CD4-positive, CD25-positive, alpha-beta regulatory T cell (primary cell): ENCODE measurements around the gene COMP. TPM values are rescaled to one million over a fixed set of nuclear protein-coding genes. Genes with fewer than 3 reads are reported as not detected.

Experiments used
- ATAC-seq, 2 donors: fragments of 150-1000 bp; cut with Tn5 transposase; one replicate each; pipeline ENCODE4 v1.10.0; 2021; ENCODE audit warnings: low read depth in 2 of 2, moderate number of reproducible peaks in 2 of 2, moderate library complexity in 1 of 2
- DNase-seq, 3 donors: peaks; one replicate each; pipeline versions ENCODE4 v3.0.0 to v3.0.0-alpha.2; 2012 to 2022; ENCODE audit warnings: mixed read lengths in 1 of 3
- H3K27ac ChIP-seq: one replicate; pipeline ENCODE4 v1.7.0; 2013; ENCODE audit warnings: mild to moderate bottlenecking, low read length; ENCODE audit not compliant: insufficient read depth, poor library complexity, severe bottlenecking
- H3K27me3 ChIP-seq: one replicate; pipeline ENCODE4 v1.7.0; 2013; ENCODE audit warnings: low read length; ENCODE audit not compliant: control insufficient read depth, insufficient read depth
- H3K36me3 ChIP-seq: one replicate; pipeline ENCODE4 v1.7.0; 2013; ENCODE audit warnings: mild to moderate bottlenecking, low read length, moderate library complexity; ENCODE audit not compliant: control insufficient read depth, insufficient read depth
- H3K4me1 ChIP-seq: 2 replicates; pipeline ENCODE4 v1.7.0; 2013; ENCODE audit warnings: mild to moderate bottlenecking, low read length; ENCODE audit not compliant: insufficient read depth, control insufficient read depth, poor library complexity, severe bottlenecking
- H3K4me3 ChIP-seq: one replicate; pipeline ENCODE4 v1.7.0; 2013; ENCODE audit warnings: low read depth, mild to moderate bottlenecking, low read length, moderate library complexity
- H3K9me3 ChIP-seq, 2 experiments: 1 replicate in 1 of 2; 2 replicates in 1 of 2; pipeline ENCODE4 v1.7.0; 2013; ENCODE audit warnings: low read length in 2 of 2, mild to moderate bottlenecking in 1 of 2, moderate library complexity in 1 of 2; ENCODE audit not compliant: control insufficient read depth in 2 of 2
- H3K27ac Mint-ChIP-seq, 3 donors: one replicate each; pipeline ENCODE4 v1.8.0; 2020 to 2022; ENCODE audit warnings: mild to moderate bottlenecking in 3 of 3, mixed read lengths in 3 of 3, moderate library complexity in 2 of 3
- H3K27me3 Mint-ChIP-seq: one replicate; pipeline ENCODE4 v1.8.0; 2022; ENCODE audit warnings: mild to moderate bottlenecking, mixed read lengths
- H3K36me3 Mint-ChIP-seq: one replicate; pipeline ENCODE4 v1.8.0; 2020; ENCODE audit warnings: mixed read lengths
- H3K4me1 Mint-ChIP-seq, 4 donors: one replicate each; pipeline ENCODE4 v1.8.0; 2020 to 2022; ENCODE audit warnings: mixed read lengths in 4 of 4, mild to moderate bottlenecking in 1 of 4
- H3K4me3 Mint-ChIP-seq, 4 donors: one replicate each; pipeline ENCODE4 v1.8.0; 2020 to 2022; ENCODE audit warnings: mild to moderate bottlenecking in 4 of 4, mixed read lengths in 4 of 4, moderate library complexity in 3 of 4
- H3K9me3 Mint-ChIP-seq, 7 donors: one replicate each; pipeline ENCODE4 v1.8.0; 2020 to 2022; ENCODE audit warnings: mixed read lengths in 7 of 7, mild to moderate bottlenecking in 3 of 7, moderate library complexity in 2 of 7
- polyA plus RNA-seq, 4 donors: library from polyadenylated mRNA; unstranded; fragments of 300-500 nt; fragmentation: Illumina TruSeq; gene quantifications; one replicate each; pipeline ENCODE4 v1.2.3, GENCODE V29; 2021
- total RNA-seq: library from RNA; stranded (reverse); gene quantifications from one replicate; pipeline ENCODE4 v1.2.3, GENCODE V29; 2022

Gene COMP
- total and polyA plus RNA-seq, 5 donors from 2014 or later, result not detected

- Histone ChIP-seq H3K4me3 (no peak overlapping the region), H3K9me3 (no peaks in the 10 kb centered on the region), H3K36me3 (no peaks in the 10 kb centered on the region), H3K4me1 (peaks cover 10% of the 10 kb centered on the region), H3K27ac (no peak overlapping the region), H3K27me3 (no peaks in the 10 kb centered on the region)
- Mint-ChIP-seq H3K27me3 (peaks cover 7% of the 10 kb centered on the region), H3K4me3 (no peak overlapping the region), H3K27ac (no peak overlapping the region), H3K4me1 (peaks cover 0 to 13% (median 5%) of the 10 kb centered on the region in 4 donors), H3K9me3 (peaks cover 0 to 1% (median 0%) of the 10 kb centered on the region in 7 donors), H3K36me3 (no peaks in the 10 kb centered on the region)
- no peak for ATAC-seq
- no peak for DNase-seq
Observed at GRCh38 chr19:18781047-18781600, 10.0 kb downstream of the COMP start.

DNA sequence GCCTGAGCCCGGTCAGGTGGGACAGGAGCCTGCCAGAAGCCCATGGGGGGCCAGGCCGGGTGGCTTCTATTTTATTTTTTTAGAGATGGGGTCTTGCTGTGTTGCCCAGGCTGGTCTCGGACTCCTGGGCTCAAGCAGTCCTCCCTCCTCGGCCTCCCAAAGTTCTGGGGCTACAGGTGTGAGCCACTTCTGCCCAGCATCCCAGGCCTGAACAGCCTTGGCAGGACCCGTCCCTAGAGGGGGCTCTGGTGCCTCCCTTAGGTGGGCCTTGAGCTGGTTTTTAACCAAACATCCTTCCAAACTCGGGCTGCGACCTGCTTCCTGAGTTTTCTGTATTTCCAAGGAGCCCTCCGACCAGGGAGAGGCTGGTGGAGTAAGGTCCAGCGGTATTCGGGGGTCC is 10.5 kb downstream of the COMP start:
- Mint-ChIP-seq H3K4me3 (no peak overlapping the region), H3K9me3 (peaks cover 0 to 1% (median 0%) of the 10 kb centered on the region in 7 donors), H3K27ac (no peak overlapping the region), H3K27me3 (peaks cover 2% of the 10 kb centered on the region), H3K36me3 (no peaks in the 10 kb centered on the region), H3K4me1 (peaks cover 0 to 9% (median 3%) of the 10 kb centered on the region in 4 donors)
- Histone ChIP-seq H3K27me3 (no peaks in the 10 kb centered on the region), H3K4me1 (peaks cover 7% of the 10 kb centered on the region), H3K27ac (no peak overlapping the region), H3K4me3 (no peak overlapping the region), H3K36me3 (no peaks in the 10 kb centered on the region), H3K9me3 (no peaks in the 10 kb centered on the region)
- DNase-seq (no peak), ATAC-seq (no peak)

GRCh38 chr19:18780081-18780480 is 11.0 kb downstream of the COMP start:
- no peaks in the 10 kb centered on the region for H3K9me3 ChIP-seq
- H3K27me3 ChIP-seq, result no peaks in the 10 kb centered on the region
- no peaks in the 10 kb centered on the region for H3K36me3 ChIP-seq
- peaks cover 1% of the 10 kb centered on the region for H3K4me1 ChIP-seq
- no peak overlapping the region for H3K4me3 ChIP-seq
- Mint-ChIP-seq H3K27ac (no peak overlapping the region), H3K9me3 (no peaks in the 10 kb centered on the region), H3K4me1 (peaks cover 0 to 5% (median 0%) of the 10 kb centered on the region in 4 donors), H3K36me3 (no peaks in the 10 kb centered on the region), H3K27me3 (no peaks in the 10 kb centered on the region), H3K4me3 (no peak overlapping the region)
- ATAC-seq (no peak), DNase-seq (no peak)
- no peak overlapping the region for H3K27ac ChIP-seq

DNA sequence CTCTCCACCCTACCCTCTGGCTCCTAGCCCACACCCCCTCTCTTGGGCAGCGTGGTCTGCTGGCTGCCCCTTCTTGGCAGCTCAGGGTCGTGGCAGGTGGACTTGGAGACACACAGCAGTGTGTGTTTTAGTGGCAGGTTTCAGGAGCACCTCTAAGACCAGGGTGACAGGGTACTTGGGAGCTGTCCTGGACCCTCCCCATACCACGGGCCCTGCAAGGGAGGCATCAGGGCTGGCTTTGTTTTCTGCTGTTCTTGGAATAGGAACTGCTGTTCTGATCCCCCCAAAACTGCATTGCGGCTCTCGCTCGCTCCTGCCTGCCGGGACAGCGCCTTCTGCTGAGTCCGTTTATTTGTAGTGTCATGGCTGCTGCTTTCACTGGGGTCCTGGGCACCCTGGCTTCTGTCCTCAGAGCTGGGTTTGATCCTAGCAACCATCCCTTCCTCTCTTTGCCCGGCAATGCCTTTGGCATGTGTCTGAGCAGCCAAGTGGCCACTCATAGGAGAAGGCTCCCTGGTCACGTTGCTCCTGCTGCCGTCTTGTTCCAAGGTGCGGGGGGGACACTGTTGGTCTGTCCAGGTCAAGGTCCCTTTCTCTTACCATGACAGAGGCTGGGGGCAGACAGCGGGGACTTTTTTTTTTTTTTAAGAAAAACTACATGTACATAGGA is 12.1 kb downstream of the COMP start:
- H3K27ac ChIP-seq, result no peak overlapping the region
- Mint-ChIP-seq H3K36me3 (no peaks in the 10 kb centered on the region), H3K4me3 (no peak overlapping the region), H3K27ac (no peak overlapping the region), H3K4me1 (peaks cover 0 to 1% (median 0%) of the 10 kb centered on the region in 4 donors), H3K9me3 (no peaks in the 10 kb centered on the region), H3K27me3 (no peaks in the 10 kb centered on the region)
- no peaks in the 10 kb centered on the region for H3K27me3 ChIP-seq
- DNase-seq, result no peak
- no peak overlapping the region for H3K4me3 ChIP-seq
- H3K36me3 ChIP-seq, result no peaks in the 10 kb centered on the region
- ATAC-seq, result no peak
- H3K4me1 ChIP-seq, result no peaks in the 10 kb centered on the region
- no peaks in the 10 kb centered on the region for H3K9me3 ChIP-seq

- ATAC-seq, result no peak
Observed at GRCh38 chr19:18778076-18778389, 13.1 kb downstream of the COMP start.

DNA sequence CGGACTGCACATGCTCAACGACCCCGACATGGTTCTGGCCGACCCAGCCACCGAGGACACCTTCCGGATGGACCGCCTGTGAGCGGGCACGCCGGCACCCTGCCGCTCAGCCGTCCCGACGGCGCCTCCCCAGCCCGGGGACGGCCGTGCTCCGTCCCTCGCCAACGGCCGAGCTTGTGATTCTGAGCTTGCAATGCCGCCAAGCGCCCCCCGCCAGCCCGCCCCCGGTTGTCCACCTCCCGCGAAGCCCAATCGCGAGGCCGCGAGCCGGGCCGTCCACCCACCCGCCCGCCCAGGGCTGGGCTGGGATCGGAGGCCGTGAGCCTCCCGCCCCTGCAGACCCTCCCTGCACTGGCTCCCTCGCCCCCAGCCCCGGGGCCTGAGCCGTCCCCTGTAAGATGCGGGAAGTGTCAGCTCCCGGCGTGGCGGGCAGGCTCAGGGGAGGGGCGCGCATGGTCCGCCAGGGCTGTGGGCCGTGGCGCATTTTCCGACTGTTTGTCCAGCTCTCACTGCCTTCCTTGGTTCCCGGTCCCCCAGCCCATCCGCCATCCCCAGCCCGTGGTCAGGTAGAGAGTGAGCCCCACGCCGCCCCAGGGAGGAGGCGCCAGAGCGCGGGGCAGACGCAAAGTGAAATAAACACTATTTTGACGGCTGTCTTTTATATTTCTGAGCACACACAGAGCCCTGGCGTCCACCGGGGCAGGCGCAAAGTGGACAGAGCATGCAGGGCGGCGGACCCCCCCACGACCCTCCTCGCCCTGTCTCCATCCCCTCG is 13.6 kb downstream of the COMP start:
- Mint-ChIP-seq H3K4me1 (peaks cover 0 to 1% (median 0%) of the 10 kb centered on the region in 4 donors), H3K36me3 (no peaks in the 10 kb centered on the region), H3K27me3 (no peaks in the 10 kb centered on the region), H3K4me3 (no peak overlapping the region), H3K27ac (no peak overlapping the region), H3K9me3 (no peaks in the 10 kb centered on the region)
- Histone ChIP-seq H3K9me3 (no peaks in the 10 kb centered on the region), H3K4me3 (no peak overlapping the region), H3K27ac (no peak overlapping the region), H3K4me1 (no peaks in the 10 kb centered on the region), H3K27me3 (no peaks in the 10 kb centered on the region), H3K36me3 (no peaks in the 10 kb centered on the region)
- DNase-seq, result no peak
- ATAC-seq, result no peak

More at GRCh38 chr19:18778076-18778389, 13.1 kb downstream of the COMP start:
- no peak overlapping the region for H3K27ac Mint-ChIP-seq
- H3K4me1 ChIP-seq, result no peaks in the 10 kb centered on the region
- peaks cover 0 to 1% (median 0%) of the 10 kb centered on the region in 4 donors for H3K4me1 Mint-ChIP-seq
- H3K9me3 Mint-ChIP-seq, result no peaks in the 10 kb centered on the region
- H3K4me3 ChIP-seq, result no peak overlapping the region
- H3K27me3 Mint-ChIP-seq, result no peaks in the 10 kb centered on the region
- no peak overlapping the region for H3K4me3 Mint-ChIP-seq
- H3K36me3 Mint-ChIP-seq, result no peaks in the 10 kb centered on the region
- H3K9me3 ChIP-seq, result no peaks in the 10 kb centered on the region
- H3K36me3 ChIP-seq, result no peaks in the 10 kb centered on the region
- H3K27ac ChIP-seq, result no peak overlapping the region
- no peak for DNase-seq
- H3K27me3 ChIP-seq, result no peaks in the 10 kb centered on the region

- no peak for ATAC-seq
Observed at GRCh38 chr19:18776736-18777135, 14.4 kb downstream of the COMP start.

More at GRCh38 chr19:18776736-18777135, 14.4 kb downstream of the COMP start:
- no peak overlapping the region for H3K27ac ChIP-seq
- H3K9me3 ChIP-seq, result no peaks in the 10 kb centered on the region
- no peaks in the 10 kb centered on the region for H3K27me3 ChIP-seq
- H3K9me3 Mint-ChIP-seq, result no peaks in the 10 kb centered on the region
- no peaks in the 10 kb centered on the region for H3K36me3 Mint-ChIP-seq
- H3K4me1 Mint-ChIP-seq, result peaks cover 0 to 1% (median 0%) of the 10 kb centered on the region in 4 donors
- H3K36me3 ChIP-seq, result no peaks in the 10 kb centered on the region
- no peak overlapping the region for H3K27ac Mint-ChIP-seq
- H3K4me3 ChIP-seq, result no peak overlapping the region
- no peaks in the 10 kb centered on the region for H3K4me1 ChIP-seq
- no peak for DNase-seq
- H3K4me3 Mint-ChIP-seq, result no peak overlapping the region
- H3K27me3 Mint-ChIP-seq, result no peaks in the 10 kb centered on the region
